Inflammatory macrophage (primary cell): ENCODE measurements around the gene LIN7C.

ENCODE experiments used
- DNase-seq, 2 donors: peaks; one replicate each; pipeline ENCODE4 v3.0.0-alpha.2; 2020 to 2022

LIN7C gene

DNA sequence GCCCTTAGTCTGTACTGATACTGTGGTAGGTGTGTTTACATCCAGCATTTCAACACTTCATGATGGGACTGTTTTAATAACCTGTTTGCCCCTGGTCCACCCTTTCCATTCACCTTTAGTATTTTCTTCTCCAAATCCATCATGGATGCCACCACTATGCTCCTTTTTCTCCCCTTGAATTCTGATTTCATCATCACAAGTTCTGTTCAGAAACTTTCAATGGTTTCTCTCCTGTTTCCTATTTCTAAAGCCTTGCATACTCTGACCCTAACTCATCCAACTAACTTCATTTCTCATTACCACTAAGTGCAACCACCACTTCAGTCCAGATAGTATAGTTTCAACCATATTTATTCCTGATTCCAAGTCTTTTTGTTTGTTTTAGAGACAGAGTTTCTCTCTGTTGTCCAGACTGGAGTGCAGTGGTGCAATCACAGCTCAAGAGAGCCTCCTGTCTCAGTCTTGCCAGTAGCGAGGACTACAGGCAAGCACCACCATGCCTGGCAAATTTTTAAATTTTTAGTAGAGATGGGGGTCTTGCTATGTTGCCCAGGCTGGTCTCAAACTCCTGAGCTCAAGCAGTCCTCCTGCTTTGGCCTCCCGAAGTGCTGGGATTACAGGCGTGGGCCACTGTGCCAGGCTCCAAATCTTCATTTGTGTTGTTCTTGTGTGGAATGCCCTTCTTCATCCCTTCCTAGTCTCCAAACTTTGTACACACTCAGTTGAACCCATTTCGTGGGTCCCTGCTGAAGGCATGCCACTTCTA, 1.2 kb upstream of the LIN7C start:
- peak in 1 of 2 donors; percentile 32 for DNase-seq

DNA sequence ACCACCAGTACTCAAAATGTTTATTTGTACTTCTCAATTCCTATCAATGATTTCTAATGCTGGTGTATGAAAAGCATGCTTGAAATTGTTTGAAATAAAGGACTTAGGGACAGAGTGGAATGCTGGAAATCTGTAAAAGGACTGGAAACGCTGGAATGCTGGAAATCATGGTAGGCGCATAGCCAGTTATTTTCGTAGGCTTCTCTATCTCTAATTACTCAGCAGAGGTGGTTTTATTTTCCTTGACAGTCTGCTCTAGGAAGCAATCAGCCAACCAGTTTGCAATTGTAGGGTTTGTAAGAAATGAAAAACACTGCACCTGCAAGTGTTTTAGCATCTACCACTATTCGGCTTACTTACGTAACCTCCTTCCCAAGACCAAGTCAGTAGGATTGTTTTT, 788 bp downstream of the LIN7C start:
- DNase-seq = no peak

DNA sequence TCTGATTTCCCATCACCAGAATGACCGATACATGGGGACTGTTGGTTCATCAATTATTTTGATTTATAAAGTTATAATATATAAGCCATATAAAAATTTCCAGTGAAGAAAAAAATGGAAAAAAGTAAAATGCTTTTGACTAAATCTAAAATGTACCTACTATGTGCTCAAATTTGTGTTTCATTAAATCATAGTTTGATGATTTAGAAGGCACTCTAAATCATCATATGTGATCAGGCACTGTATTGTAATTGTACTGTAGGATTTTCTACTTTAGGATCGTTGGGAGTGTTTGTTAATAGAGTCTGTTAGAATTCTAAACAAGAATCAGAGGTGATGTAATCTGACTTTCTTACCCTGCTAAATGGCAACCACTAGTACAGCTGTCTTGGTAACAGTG, 2.4 kb downstream of the LIN7C start:
- DNase-seq = no peak

DNA sequence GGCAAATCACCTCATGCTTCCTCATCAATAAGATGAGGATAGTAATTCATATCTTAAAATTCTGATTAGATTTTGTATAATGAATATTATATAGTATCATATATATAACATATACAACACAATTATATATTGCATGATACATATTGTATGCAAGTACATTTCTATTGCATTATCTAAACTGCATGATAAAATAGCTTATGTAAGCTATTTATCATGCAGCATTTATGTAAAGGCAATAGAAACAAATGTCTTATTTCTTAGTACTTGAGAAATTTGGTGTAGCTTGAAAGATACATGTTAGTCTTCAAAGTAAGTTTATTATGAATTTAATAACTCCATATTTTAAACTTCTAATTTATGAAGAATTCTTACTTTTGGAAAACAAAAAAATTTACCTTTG, 5.5 kb downstream of the LIN7C start:
- DNase-seq = no peak

DNA sequence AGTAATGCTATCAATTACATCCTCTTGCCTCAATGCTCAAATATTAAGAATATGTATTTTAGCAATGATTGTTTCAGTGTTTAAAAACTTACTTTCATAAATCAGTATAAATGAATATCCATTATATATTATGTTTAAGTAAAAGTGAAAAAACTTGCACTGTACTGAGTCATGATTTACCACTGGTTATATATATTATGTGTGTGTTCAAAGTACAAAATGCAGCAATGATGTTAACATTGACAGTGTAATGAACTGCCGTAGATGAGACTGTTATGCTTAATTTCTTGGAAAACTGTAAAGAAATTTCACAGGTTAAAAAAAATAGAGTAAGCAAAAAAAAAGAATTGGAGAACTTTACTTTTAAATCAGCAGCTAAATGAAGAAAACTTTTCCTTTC, 8.7 kb downstream of the LIN7C start:
- DNase-seq = no peak

DNA sequence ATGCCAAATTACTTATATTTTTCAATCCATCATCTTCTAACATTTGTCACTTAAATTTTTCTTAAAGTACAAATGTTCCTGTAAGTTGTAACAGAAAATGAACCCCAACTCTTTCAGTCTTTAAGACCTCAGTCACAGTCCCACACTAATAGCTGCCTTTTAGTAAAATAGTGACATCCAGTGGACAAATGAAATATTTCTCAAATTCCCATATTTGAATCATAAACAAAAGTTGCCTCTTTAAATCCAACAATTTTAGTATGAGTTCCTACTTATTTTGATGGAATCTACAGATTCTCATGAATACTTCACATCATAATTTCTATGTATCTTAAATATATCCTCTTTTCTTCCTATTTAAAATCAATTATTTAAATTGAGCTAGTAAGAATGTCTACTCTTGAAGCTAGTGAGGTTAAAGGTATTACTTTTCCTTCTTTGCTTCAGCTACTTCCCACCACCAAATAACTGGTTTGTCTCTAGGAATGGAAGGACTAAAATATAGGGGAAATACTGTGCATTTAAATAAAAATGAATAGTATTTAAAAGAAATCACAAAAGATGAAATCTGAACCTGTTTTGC, 9.2 kb downstream of the LIN7C start:
- peak in 1 of 2 donors; percentile 48 for DNase-seq

DNA sequence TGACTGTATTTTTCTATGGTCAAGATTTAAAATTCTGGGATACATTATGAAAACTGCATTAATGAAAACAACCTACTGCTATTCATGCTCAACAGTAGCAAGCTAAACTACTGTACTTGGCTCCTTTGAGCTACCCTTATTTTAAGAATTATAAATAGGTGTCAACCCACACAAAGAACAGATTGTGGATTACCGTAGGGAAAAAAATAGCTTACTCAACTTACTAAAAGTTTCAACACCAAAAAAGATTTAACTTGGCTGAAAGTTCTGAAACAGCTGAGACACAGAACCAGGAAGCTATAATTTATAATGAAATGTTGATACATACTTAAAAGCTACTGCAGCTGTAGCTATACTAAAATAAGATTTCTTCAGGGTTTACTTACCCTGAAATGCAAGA, 10.1 kb downstream of the LIN7C start:
- DNase-seq = no peak

DNA sequence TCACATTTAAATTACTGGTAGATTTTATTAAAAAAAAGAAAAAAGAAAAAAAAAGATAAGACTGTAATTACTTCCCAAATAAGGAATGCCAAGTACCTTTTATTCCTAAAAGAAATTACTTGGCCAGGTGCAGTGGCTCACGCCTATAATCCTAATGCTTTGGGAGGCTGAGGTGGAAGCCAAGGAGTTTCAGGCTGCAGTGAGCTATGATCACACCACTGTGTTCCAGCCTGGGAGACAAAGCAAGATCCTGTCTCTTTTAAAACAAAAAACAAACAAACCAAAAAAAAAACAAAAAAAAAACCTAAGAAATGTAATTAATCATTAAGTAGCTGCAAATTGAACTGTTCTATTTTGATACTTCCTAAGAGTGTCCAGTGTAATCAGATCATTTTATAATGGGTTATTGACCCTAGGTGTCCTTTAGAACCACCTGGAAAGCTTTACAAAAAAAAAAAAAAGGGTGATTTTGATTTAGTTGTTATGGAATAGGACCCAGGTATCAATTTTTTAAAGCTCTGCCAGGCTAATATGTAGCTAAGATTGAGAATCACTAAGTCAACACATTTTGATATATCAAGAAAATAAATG, 10.8 kb downstream of the LIN7C start:
- no peak for DNase-seq

DNA sequence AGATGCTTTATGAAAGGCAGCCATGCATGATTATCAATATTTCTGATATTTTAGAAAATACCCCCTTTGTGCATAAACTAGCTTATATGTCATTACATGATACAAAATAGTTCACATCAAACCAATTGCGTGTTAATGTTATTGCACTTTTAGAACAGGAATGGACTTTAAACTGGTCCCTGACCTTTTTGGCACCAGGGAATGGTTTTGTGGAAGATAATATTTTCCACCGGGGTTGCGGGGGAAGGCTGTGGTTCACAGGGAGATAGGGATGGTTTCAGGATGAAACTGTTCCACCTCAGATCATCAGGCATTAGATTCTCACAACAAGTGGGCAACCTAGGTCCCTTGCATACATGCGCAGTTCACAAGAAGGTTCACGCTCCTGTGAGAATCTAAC, 17.5 kb downstream of the LIN7C start:
- no peak for DNase-seq

DNA sequence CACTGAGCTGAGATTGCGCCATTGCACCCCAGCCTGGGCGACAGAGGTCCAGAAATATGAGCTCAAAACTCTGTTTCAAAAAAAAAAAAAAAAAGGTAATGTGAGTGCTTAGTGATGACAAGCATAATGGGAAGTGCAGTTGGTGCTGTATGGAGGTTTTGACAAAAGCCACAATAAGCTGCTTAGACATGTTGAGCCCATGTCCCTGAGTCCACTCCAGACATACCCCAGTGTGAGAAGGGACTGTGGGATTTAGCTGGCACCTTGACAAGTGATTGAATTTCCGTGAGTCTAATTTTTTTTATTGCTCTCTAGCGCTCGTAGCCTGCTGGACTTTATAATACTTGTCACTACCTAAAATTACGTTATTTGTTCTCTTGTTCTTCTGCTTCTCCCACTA, 18.9 kb downstream of the LIN7C start:
- DNase-seq = no peak

DNA sequence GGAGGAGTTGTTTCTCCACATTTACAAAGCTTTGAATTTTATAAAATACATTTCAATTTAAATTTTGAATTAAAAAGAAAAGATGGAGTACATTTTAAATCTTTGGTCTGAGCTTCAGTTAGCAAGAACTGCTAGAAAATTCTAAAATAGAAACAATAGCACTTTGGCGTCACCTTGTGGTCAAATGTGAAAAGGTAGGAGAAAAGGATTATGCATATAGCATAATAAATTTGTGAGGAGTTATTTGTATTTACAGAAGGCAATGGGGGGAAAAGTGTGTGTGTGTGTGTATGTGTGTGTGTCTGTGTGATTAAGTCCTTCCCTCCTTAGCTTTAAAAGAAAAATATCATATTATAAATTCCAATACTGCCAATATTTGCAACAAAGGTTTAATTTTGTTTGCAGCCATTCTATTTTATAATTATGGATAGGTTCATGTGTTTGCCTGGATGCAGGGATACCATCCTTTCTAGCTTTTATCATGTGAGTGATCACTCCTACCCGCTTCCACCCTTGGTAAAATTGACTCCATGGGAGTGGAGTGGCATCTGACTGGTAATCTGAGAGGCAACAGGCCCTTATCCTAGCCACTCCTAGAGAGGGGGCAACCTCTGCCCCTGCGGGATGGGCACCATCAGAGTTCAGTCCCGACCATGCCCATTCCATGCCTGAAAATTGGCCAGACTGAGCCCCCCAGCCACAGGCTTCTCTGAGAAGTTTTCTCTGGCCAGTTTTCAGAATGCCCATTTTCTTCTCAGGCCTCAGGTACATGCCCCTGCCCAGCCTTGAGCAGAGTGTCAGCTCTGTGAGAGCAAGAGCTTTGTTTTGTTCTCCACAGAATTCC, 20.4 kb downstream of the LIN7C start:
- DNase-seq = peak; percentile 60 to 81

DNA sequence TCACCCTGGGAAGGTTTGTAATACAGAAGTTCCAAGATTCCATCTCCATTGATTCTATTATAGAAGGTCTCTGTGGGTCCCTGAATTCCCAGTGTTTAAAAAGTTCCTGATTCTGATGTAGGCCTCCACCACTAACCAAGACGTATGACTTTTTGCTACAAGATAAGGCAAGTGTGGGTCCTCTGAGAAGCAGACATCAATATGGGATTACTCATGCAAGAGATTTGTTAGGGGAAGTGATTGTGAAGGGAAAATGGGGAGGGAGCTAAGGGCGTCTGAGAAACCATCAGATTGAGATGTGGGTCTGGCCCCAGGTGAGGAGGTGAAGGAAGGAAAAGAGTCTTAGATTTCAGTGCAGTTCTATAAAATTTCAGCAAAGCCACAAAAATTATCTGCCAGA, 23.8 kb downstream of the LIN7C start:
- DNase-seq = no peak

DNA sequence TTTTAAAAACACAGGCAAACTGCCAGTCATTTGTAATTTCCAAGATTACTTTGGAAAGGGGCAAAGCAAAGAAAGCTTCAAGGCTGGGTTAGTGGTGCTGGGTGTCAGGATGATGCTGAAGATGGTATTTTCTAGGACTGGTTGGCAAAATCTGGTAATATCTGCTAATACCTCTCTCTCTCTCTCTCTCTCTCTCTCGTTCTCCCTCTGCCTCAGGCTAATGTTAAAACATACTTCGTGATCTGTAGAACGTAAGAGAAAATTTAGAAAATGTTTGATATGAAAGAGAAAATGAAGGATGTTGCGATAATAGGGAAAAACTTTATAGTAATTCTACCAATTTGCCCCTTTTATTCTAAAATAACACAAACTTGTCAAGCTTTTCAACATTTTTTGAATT, 24.6 kb downstream of the LIN7C start:
- DNase-seq = no peak

DNA sequence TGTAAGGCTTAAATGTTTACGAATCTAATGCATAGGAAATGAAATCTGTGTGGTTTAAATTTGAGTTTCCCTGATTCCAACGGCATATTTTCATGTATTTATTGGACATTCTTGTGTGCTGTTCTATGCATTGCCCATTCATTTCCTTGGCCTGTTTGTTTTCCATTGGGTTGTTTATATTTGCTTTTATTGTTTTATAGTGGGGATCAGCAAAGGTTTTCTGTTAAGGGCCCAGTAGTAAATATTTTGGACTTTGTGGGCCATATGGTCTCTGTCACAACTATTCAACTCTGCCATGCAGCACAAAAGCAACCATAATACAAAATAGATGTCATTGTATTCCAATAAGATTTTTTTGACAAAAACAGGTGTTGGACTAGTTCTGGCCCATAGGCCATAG, 28.7 kb downstream of the LIN7C start:
- DNase-seq = no peak

DNA sequence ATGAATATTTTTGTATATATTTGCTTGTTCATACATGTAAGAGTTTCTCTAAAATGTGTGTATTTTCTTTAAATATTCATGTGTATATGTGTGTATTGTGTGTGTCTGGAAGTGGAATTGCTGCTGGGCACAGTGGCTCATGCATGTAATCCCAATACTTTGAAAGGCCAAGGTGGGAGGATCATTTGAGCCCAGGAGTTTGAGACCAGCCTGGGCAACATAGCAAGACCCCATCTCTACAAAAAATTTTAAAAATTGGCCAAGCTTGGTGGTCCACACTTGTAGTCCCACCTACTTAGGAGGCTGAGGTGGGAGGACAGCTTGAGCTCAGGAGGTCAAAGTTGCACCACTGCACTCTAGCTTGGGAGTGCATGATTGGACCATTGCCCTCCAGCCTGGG, 29.3 kb downstream of the LIN7C start:
- DNase-seq = no peak

DNA sequence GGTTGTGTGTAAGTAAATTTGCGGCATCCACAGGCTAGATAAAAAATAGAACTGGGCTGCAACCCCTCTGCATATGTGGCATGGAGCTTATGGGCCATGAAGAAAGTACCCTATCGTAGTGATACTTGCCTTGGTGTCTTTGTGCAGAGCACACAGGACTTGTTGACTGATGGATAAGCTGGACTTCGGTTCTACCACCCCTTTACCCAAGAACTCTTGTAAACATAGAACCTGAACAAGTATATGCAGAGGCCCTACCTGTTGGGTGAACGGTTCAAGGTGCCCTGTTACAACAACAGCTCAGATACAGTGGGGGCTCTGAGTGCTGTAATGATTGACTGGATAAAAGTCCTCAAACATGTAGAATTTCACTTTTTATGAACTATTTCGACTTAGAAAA, 30.9 kb downstream of the LIN7C start:
- DNase-seq = no peak

DNA sequence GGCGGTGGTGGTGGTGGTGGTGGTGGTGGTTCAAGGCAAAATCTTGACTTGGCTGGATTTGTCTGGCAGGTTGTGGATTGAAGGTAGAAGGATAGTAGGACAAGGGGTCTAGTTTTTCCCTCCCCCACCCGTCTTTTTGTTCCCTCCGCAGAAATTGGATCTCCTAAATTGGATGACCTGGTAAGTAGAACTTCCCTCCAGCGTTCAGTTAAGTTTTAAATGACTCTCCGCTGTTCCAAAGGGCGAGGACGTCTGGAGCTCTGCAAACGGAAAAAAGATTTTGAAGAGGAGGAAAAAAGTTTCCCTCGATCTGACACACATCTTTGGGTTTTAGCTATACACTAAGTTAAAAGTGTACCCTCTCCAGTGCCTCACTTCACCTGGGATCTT, 33.6 kb downstream of the LIN7C start:
- no peak for DNase-seq

DNA sequence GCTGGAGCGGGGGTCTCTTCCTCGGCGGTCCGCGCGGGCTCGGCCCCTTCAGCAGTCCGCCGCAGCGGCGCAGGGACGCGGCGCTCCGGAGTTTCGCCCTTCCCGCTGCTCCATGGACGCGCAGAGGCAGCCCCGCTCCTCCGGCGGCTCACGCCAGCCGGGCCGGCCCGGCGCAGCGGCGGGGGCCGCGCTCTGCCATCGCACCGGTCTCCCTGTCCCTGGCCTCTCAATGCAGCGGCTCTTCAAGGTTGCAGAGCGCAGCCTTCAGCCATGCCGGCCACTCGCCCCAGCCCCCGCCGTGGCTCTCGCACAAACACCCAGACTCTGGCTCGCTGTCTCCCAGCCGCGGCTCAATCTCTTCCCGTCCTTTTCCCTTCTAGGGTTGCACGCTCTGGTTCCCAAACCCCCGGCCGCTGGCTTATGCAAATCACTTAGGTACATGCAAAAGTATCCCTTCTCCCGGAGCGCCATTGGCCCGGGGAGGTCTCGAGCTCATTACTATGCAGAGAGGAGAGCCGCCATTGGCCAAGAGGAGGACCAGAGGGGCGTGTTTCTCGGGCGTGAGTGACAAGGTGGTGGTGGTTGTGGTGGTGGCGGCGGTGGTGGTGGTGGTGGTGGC, 34.1 kb downstream of the LIN7C start, which contains the start of gene LGR4:
Gene LGR4, minus strand, starts transcription at position 393 of the 619 bp plus-strand sequence. CDS start 488 bp downstream, outside the sequence.
- peak; percentile 75 to 82 for DNase-seq

DNA sequence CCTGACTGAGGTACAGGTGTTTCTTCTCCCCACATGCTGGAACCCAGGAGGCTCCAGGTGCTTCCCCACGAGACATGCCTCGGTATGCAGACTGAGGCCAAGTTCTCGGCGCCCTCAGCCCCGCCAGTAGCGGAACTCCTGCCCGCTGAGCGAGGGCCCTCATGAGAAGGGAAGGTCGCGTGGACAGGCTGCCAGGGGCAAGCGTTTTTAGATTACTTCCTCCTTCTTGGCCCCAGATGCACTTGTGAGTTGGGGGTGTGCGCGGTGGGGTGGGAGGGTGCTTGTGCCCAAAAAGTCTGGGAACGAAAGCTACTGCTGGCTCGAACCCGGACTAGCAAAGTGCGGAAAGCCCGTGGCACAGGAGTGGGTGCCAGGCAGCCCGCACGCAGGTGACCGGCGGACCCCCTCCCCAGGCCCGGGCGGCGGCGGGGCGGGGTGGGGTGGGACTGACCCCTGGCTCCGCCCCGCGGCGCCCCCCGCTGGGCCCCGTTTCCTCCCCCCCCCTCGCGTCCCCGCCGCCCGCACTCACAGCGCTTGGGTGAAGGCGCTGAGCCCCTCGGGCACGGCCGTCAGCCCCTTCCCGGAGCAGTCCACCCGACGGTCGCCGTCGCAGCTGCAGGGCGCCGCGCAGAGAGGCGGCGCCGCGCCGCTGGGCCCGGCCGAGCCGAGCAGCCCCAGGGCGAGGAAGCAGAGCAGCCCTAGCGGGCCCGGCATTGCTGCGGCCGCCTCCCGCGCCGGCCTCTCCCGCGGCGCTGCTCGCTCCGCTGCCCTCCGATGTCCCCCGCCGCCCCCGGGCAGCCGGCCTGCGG, 34.8 kb downstream of the LIN7C start:
- DNase-seq = peak; percentile 41 to 59

DNA sequence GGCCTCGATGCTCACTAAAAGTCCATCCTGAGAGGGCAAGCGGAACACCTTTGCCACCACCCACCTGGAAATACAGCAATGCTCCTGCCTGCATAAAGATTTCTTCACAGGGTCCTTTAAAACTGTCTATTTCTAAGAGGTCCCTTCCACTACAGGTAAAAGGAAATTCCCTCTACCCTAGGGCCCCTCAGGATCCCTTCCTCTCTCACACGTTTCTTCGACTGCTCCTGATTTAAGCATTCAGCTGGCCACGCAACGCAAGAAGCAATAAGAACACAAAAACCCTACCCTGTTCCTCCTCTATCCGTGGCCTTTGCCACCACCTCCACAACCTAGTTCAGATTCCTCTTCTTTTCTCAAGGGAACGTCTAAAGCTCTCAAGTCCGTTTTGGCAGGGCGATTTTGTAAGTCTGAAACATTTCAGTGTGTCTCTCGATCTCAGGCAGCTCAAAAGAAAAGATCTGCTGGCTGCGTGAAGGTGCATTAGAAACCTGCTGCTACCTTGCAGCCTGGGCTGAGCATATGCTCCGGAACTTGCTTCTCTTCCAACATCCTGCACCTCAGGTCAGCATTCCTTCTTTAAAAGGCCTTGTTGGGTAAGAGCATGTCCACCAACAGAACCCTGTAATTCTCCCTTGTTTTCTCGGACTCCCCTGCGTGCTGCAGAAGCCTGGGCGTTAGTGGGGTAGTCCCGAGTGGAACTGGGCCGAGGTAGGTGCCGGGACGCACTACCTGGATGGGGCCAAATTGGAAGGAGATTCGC, 35.6 kb downstream of the LIN7C start:
- no peak for DNase-seq

DNA sequence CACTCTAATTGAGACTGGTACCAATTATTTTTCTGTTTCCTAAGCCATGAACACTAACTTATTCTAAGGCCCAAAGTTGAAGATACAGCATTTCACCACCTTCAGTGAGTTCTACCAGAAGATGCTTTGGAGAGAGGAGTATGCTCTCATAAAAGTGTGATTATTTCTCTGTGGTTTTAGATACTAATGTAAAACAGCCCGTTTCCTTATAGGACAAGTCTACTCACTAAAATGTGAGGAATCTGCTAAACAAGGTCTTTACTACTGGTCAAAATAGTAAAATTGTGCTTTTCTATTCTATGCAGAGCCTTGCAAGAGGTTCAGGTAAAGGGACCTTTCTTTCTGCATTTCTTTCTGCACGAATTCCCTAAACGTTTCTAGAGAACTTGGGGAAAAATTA, 36.4 kb downstream of the LIN7C start:
- DNase-seq = no peak
